Panc1 (cell line): ENCODE results near the gene ADGRB3.

Source experiments
- CTCF ChIP-seq: fragments of 450-650 bp; IDR thresholded peaks from 2 replicates; pipeline ENCODE4 v1.5.1; 2017; ENCODE audit warnings: mild to moderate bottlenecking
- POLR2AphosphoS5 ChIP-seq: IDR thresholded peaks from 2 replicates; pipeline ENCODE4 v1.6.1; 2012; ENCODE audit warnings: mild to moderate bottlenecking, low read depth, low read length, moderate library complexity
- REST ChIP-seq, 2 experiments: IDR thresholded peaks; 2 replicates each; pipeline ENCODE4 v1.6.1; 2011 to 2012; ENCODE audit warnings: low read depth in 2 of 2, control low read depth in 1 of 2, low read length in 1 of 2, mild to moderate bottlenecking in 1 of 2, moderate library complexity in 1 of 2; ENCODE audit not compliant: insufficient read depth in 1 of 2
- SIN3A ChIP-seq: IDR thresholded peaks from 2 replicates; pipeline ENCODE4 v1.6.1; 2012; ENCODE audit warnings: low read depth, mild to moderate bottlenecking, low read length, moderate library complexity, borderline replicate concordance; ENCODE audit not compliant: insufficient read depth

- TF ChIP-seq CTCF (no peak), POLR2AphosphoS5 (no peak), SIN3A (no peak), REST (IDR thresholded peaks at IDR 0.05; ENCODE audit: insufficient read depth in 1 of 2, low read depth in 2 of 2, low read length in 1 of 2) (no peak)
These were observed 407.2 kb downstream of the ADGRB3 start for GRCh38 chr6:69042297-69042696.
